LoVo (cell line): Measurements from ENCODE around the gene DLG2.
"Not testable (repeated sequence)": the region's sequence is repeated elsewhere in the genome, so short reads cannot be mapped to it uniquely, and the experiment has no call there.

Experiments
- DNase-seq: peaks from one replicate; pipeline ENCODE4 v3.0.0-alpha.2; 2016; ENCODE audit warnings: low spot score

Gene DLG2

DNA sequence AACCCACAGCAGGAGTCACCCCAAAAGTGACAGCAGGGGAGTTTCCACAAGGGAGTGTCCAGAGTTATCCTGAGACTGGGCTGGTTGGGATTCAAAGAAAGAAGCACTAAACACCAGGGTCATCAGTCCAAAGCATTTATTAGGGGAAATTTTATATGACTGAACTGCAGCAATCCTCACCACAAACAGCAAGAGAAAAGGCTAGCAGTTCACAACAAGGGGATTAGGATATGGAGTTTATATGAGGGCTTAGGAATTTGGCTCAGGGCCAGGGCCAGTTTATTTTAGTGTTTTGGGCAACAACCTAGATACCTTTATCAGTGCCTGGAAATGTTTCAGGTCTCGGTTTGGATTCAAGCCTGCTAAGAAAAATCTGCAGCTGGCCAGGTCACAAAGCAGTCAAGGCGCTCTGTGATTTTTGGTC is 16.1 kb upstream of the DLG2 start:
- peak; percentile 74 for DNase-seq

DNA sequence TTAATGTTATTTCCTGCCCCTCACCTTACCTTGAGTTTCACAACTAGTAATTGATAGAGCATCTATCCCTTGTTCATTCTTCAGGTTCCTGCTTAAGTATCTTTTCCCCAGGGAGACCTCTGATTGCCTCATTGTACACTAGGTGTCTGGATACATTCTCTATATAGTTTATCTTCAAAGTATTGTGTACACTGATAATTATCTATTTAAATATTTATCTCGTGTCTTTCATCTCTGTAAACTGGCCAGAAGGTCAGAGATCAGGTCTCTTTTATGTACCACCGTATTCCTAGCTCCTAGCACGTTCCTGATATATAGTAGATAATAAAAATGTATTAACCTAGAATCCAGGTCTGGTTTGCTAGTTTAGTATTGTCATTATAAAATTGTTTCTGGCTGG is 7.6 kb upstream of the DLG2 start:
- no peak for DNase-seq

DNA sequence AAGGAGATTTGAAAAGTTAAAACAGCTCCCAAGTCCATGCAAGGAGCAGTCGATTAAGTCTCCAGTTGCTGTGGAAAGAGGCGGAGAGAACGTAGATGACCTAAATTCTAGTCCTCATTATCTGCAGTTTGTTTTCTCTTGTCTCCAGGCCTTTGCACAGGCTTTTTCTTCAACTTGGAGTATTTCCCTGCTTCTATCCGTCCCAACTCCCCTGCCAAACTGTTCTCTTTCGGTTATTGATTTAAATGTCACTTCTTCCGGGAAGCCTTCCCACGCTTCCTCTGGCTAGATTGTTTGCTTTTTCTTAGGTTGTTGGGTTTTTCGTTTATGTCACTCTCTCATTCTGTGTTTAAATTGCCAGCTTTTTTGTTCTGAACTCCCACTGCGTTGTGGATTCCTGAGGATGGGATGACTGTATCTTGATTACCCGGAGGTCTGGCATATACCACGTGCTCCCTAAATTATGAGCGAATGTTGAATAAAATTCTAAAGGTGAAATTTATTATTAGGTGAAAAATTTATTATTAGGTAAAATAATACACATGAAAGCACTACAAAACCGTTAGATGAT is 1.7 kb upstream of the DLG2 start:
- DNase-seq: no peak

DNA sequence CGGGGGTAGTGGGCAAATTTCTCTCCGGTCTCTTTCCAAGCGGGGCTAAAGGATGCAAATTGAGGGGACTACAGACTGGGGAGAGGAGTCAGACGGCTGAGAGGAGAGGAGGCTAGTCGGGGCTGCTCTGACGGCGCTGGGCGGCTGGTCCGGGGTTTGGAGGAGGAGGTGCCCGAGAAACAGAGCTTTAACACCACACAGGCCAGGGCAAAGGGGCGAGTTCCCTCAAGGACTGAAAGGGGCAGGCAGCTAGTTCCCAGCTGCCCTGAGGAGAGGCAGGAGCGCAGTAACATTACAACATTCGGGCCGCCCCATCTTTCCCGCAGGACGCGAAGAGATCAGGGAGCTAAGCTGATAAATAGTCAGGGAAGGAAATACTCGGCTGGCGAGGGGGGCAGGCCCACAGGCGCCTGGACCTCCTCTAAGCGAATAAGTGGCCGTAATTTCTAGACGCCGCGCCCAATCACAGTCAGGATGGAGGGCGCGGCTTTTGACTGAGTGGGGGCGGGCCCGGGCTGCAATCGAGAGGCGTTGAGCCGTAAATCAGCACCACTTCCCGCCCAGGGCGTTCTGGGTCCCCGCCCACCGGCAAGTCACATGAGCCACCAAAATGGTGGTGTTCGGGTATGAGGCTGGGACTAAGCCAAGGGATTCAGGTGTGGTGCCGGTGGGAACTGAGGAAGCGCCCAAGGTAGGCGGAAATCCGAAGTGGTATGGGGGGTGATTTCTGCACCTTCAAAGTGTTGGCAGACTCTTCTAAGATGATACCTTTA is 1.0 kb upstream of the DLG2 start, which contains the start of gene TMEM126B:
TSS of gene TMEM126B (plus strand) at position 596 of the 773 bp plus-strand sequence. CDS start at position 611, 15 bp downstream.
- DNase-seq: peak; percentile 97

DNA sequence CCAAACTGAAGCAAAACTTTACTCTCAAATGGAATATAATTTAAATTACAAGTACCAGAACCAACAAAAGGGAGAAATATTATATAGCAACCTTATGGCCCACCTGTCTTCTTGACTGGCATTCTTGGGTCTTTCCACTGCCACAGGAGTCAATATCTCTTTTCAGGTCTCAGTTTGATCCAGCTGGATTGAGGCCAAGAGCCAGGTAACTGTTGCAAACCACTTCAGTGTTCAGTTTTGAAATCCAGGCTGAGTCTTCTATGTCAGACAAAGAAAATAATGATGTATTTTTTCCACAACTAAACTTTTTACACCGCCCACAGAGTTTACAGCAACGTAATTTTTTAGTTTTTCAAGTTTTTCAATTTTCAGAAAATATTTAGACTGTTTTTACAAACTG is 648 bp downstream of the DLG2 start:
- DNase-seq: no peak

DNA sequence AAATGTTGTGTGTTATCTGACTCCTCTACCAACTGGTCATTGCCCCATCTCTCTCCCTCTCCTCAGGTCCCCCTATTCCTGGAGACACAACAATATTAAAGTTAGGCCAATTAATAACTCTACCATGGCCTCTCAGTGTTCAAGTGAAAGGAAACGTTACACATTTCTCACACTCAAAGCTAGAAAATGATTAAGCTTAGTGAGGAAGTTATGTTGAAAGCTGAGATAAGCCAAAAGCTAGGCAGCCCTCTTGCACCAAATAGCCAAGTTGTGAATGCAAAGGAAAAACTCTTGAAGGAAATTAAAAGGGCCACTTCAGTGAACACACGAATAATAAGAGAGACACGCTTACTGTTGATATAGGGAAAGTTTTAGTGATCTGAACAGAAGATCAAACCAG is 6.9 kb downstream of the DLG2 start:
- no peak for DNase-seq

DNA sequence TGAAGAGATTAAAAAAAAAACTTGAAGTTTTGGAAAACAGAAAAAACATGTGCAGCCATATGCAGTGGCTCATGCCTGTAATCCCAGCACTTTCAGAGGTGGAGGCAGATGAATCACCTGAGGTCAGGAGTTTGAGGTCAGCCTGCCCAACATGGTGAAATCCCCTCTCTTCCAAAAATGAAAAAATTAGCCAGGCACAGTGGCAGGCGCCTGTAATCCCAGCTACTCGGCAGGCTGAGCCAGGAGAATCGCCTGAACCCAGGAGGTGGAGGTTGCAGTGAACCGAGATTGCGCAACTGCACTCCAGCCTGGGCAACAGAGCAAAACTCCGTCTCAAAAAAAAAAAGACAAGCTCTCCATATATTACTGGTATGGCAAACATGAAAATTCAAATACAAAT is 7.6 kb downstream of the DLG2 start:
- no peak for DNase-seq

DNA sequence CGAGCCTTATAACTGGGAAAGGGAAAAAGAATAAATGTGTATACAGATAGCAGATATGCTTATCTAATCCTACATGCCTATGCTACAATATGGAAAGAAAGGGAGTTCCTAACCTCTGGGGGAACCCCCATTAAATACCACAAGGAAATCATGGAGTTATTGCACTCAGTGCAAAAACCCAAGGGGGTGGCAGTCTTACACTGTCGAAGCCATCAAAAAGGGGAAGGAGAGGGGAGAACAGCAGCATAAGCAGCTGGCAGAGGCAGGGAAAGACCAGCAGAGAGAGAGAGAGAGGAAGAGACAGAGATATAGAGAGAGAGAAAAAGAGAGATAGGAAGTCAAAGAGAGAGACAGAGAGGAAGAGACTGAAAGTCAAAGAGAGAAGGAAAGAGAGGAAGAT is 15.5 kb downstream of the DLG2 start:
- not testable (repeated sequence) for DNase-seq

DNA sequence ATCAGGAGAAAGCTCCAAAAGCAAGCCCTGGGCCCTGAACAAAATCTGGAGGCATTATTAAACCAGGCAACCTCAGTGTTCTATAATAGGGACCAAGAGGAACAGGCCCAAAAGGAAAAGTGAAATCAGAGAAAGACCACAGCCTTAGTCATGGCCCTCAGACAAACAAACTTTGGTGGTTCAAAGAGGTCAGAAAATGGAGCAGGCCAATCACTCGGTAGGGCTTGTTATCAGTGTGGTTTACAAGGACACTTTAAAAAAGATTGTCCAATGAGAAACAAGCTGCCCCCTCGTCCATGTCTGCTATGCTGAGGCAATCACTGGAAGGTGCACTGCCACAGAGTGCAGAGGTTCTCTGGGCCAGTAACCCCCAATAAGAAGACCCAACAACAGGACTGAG is 17.9 kb downstream of the DLG2 start:
- DNase-seq: not testable (repeated sequence)

DNA sequence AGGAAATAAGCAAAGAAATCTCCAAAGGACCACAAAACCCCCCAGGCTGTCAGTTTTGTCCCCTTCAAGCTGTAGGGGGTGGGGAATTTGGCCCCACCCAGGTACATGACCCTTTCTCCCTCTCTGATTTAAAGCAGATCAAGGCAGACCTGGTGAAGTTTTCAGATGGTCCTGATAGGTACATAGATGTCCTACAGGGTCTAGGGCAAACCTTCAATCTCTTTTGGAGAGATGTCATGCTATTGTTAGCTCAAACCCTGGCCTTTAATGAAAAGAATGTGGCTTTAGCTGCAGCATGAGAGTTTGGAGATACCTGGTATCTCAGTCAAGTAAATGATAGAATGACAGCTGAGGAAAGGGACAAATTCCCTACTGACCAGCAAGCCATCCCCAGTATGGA is 18.5 kb downstream of the DLG2 start:
- not testable (repeated sequence) for DNase-seq

DNA sequence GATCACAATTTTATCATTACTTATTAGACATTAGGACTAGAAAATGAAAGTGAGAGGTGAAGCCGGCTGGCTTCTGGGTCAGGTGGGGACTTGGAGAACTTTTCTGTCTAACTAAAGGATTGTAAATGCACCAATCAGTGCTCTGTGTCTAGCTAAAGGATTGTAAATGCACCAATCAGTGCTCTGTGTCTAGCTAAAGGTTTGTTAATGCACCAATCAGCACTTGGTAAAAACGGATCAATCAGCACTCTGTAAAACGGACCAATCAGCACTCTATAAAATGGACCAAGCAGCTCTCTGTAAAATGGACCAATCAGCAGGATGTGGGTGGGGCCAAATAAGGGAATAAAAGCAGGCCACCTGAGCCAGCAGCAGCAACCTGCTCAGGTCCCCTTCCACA is 20.9 kb downstream of the DLG2 start:
- not testable (repeated sequence) for DNase-seq

DNA sequence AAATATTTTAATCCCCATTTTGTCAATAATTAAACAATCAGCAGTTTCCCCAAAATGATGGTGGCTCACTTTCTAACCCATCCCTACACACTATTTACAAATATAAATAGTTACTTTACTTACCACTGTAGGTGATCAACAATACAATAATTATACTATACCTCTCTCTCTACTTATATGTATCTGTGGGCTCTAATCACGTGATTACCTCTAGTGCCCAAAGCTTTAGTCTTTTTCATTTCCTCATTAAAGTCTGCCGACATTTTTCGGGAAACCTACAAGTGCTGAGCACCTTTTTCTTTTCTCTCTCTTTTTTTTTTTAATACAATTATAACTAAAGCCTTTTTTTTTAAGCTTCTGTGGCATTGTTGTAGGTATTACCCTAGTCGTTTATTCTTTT is 23.9 kb downstream of the DLG2 start:
- DNase-seq: no peak

DNA sequence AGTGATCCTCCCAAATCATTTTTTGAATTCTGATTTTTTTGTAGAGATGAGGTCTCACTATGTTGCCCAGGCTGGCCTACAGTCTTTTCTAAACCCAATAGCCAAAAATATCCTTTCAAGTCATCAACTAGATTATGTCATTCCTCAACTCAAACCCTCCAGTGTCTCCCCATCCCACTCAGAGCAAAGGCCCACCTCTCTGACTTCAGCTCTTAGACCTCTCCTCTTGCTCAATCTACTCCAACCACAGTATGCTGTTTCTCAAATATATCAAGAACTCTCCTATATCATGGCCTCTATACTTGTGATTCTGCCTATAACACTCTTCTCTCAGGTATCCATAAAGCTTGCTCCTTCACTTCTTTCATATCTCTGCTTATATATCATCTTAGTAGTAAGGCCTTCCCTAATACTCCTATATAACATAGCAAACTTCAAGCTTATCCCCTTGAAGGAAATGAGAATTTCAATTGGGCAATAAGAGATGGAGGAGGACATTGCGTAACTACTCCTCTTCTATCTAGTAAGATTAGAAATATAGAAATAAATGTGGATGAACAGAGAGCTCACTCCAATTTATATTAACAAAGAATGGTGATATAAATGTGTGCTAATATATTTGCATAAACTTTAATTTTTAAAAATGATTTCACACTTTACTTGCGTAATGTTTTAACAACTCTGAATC is 24.5 kb downstream of the DLG2 start:
- DNase-seq: no peak

DNA sequence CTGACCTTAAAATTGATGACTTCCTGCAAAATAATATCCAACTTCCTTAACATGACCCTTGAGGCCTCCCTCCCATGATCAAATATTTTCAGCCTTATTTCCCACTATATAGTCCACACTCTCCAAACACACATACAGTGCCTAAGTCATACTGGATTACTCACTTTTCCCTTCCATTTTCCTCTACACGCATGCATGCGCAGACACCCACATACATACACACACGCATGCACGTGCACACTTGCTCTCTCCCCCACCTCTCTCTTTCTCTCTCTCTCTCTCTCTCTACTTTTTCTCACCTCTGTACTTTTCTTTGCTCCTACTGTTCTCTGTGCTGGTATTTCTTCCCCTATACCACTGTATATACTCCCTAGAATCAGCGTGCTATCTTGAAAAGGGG is 28.1 kb downstream of the DLG2 start:
- DNase-seq: no peak

DNA sequence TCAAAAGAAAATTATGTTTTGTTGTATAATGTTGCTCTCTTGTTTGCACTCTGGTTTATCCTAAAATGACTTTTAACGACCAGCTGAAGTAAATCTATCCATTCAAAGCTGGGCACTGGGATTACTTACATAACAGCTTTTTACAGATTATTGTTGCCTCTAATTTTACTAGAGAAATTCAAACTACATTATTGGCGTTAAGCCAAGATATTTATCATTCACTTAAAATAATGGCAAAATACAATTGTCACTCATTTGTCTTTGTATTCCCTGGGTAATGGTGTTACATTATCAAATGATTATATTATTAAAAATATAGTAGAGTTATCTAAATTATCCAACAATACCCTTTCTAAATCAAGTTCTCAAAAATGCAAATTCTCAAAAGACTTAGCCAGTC is 30.3 kb downstream of the DLG2 start:
- DNase-seq: no peak

DNA sequence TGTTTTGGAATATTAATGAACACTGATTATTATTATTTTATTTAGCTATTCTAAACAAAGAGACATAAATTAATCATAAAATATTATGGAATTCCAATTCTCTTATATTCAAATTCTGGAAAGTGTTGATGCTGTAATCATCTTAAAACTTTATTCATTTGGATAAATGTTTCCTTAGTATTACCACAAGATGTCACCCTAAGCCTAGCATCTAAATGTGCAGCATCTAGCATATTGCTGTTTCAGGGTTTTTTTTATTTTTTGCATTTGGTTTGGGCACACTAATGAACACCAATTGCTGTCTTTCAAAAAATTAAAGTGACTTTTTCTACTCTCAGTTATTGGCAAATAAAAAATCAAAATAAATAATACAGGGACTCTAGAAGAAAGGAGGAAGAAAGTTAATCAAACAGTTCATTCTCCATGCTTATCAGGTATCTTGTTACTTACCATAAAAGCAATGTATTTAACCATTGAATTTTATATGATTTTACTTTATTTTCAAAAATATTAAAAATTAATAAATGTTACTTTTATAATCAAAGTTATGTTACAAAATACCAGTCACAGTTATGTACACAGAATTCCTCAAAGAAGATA is 31.8 kb downstream of the DLG2 start:
- peak; percentile 50 for DNase-seq

DNA sequence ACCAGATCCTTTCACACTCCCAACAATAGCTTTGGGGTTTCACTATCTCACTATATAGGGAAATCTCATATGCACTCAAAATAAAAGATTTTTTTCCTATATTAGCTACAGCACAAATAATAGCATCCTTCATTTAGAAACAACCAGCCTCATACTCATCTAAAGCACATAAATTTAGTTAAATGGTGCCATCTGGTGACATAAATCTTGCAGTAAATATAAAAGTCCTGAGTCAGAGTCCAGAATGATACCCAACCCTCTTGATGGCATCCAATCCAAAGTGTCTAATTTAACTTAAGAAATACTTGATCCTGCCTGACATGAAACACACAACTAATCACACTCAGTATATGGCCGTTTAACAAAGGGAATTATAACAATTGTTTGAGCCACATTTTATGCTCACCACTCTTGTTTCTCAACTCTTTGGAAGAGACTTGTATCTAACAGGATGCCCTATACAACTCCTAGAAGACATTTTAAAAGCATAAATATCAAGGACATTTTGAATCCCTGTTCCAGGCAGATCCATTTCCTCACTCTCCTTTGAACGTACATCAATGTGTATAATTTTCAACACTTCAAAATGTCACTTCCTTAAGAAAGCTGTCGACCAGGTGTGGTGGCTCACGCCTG is 36.2 kb downstream of the DLG2 start:
- peak; percentile 16 for DNase-seq

DNA sequence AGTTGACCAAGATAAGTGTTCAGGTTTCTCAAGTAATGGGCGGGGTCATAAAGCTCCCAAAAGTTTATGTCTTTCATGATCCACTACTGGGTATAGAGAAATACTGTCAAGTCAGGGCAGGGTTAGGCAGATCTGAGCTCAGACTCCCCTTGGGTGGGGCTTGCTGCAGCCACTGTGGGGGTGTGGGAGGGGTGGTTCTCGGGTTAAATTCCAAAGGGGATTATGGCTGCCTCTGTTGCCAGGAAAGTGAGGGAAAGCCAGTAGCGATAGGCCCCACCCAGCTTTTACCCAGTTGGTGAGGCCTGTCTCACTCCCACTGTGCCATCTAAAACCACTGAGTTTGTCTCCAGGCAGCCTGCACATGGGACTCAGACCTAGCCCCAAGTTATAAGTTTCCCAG is 37.8 kb downstream of the DLG2 start:
- DNase-seq: peak; percentile 24

DNA sequence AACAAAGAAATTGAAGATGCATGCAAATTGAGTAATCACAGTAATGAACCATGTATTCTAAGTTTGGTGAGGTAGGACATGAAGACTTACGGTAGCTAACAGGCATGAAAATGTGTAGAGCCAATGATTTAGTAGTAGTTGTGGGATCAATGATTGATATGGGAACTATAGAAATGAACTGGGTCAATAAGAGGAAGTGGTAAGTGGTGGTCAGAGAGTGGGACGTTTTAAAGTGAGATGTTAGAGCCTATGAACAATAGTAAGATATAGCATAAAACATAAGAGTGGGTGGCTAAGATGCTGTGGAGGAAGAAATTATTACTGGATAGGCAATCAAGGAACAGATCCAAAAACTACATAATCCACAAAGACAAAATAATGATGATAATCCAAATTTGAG is 45.0 kb downstream of the DLG2 start:
- DNase-seq: no peak

DNA sequence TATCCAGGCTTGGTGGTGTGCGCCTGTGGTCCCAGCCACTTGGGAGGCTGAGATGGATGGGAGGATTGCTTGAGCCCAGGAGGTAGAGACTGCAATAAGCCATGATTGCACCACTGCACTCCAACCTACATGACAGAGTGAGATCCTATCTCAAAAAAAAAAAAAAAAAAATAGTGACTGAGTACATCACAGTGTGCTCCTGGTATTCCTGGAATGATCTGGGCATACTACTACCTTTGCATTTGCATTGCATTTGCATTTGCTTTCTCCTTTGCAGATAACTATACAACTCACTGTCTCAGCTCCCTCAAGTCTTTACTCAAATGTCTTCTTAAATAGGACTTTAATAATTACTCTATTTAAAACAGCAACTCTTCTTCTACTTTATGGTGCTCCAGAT is 51.8 kb downstream of the DLG2 start:
- no peak for DNase-seq

DNA sequence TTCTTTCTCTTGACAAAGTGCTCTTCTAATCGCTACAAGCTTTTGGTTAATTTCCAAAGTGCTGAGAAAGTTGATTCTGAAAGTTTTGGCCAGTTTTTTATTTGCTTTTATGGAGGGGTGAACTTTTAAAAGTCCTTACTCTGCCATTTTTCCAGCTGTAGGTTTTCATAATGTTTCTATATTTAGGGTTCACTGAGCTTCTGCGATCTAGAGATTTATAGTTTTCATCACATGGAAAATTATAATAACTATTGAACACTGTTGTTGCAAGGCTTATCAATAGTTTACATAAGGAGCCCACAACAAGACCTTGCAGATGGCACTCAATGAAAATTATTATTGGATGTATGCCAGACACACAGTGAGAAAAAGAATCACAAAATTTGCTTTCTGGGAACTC is 55.1 kb downstream of the DLG2 start:
- no peak for DNase-seq

DNA sequence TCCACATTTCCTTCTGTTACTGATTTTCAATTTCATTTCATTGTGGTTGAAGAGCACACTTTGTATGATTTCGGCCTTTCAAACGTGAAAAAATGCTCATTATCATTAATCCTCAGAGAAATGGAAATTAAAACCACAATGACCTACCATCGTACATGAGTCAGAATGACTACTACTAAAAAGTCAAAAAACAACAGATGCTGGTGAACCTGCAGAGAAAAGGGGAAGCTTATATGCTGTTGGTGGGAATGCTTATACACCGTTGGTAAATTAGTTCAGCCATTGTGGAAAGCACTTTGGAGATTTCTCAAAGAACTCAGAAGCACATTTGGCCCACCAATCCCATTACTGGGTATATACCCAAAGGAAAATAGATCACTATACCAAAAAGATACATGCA is 57.6 kb downstream of the DLG2 start:
- no peak for DNase-seq
